Heart right ventricle (tissue), 16 donors: ENCODE measurements around the gene CORO2A. TPM values are rescaled to one million over a fixed set of nuclear protein-coding genes. Genes with fewer than 3 reads are reported as not detected.

Source experiments
- ATAC-seq, 8 donors: fragments of 200-7000 bp; cut with Tn5 transposase; one replicate each; pipeline ENCODE4 v1.9.1; 2020; ENCODE audit warnings: mild to moderate bottlenecking in 8 of 8, moderate library complexity in 8 of 8, moderate number of reproducible peaks in 1 of 8
- DNase-seq, 2 donors: peaks; one replicate each; pipeline ENCODE4 v3.0.0-alpha.2; 2020
- H3K27ac ChIP-seq, 10 donors: fragments of 200-600 bp; sonication (generic) in 2 of 10; one replicate each; pipeline versions ENCODE4 v1.5.0 to v1.8.0; 2020 to 2022; ENCODE audit warnings: mild to moderate bottlenecking in 3 of 10
- H3K27me3 ChIP-seq, 7 donors: fragments of 200-600 bp; one replicate each; pipeline ENCODE4 v1.8.0; 2021 to 2022; ENCODE audit warnings: mild to moderate bottlenecking in 2 of 7
- H3K36me3 ChIP-seq, 9 donors: fragments of 200-600 bp; sonication (generic) in 1 of 9; one replicate each; pipeline versions ENCODE4 v1.5.0 to v1.8.0; 2020 to 2022; ENCODE audit warnings: mild to moderate bottlenecking in 2 of 9
- H3K4me1 ChIP-seq, 9 donors: fragments of 200-600 bp; sonication (generic) in 1 of 9; one replicate each; pipeline versions ENCODE4 v1.5.0 to v1.8.0; 2020 to 2022; ENCODE audit warnings: mild to moderate bottlenecking in 4 of 9
- H3K4me3 ChIP-seq, 10 donors: fragments of 200-600 bp; sonication (generic) in 2 of 10; one replicate each; pipeline versions ENCODE4 v1.5.0 to v1.8.0; 2020 to 2022; ENCODE audit warnings: mild to moderate bottlenecking in 7 of 10, moderate library complexity in 2 of 10
- H3K9me3 ChIP-seq, 11 donors: fragments of 200-600 bp in 10 of 11; sonication (generic) in 2 of 11; one replicate each; pipeline versions ENCODE4 v1.5.0 to v1.8.0; 2013 to 2022; ENCODE audit warnings: mild to moderate bottlenecking in 2 of 11, control low read depth in 1 of 11, moderate library complexity in 1 of 11
- WGBS, 2 donors: extraction: QIAGEN DNeasy Blood & Tissue Kit; methylation state at CpG; one replicate each; pipeline ENCODE4 v1.1.7; 2013; ENCODE audit warnings: inconsistent platforms in 1 of 2; 5-methylcytosine and 5-hydroxymethylcytosine counted together
- intact Hi-C, 10 donors: fragments of 100-400 bp; cut with DNase I; formaldehyde crosslinking; loops; one replicate each; pipeline versions ENCODE4 v1.11.1 to v1.14.2; 2022
- polyA plus RNA-seq, 2 donors: library from polyadenylated mRNA; stranded (reverse); fragments of 200-250 nt; gene quantifications; one replicate each; pipeline ENCODE4 v1.2.3, GENCODE V29; 2013
- total RNA-seq, 10 donors: library from RNA; stranded (reverse); fragmentation: NEBNext Ultra II Directional in 3 of 10; extraction: Animal tissue kit (Norgen Biotek cat#: 25700) in 3 of 10; gene quantifications; one replicate each; pipeline versions ENCODE4 v1.2.1 to v1.2.4, GENCODE V29; 2021 to 2023
- TF ChIP-seq, protein P1 (sequence below), 9 donors: fragments of 200-600 bp; sonication (generic) in 2 of 9; IDR thresholded peaks; one replicate each; pipeline versions ENCODE4 v1.5.0 to v1.8.0; 2021 to 2022; ENCODE audit warnings: antibody characterized with exemption in 9 of 9, mild to moderate bottlenecking in 5 of 9, moderate library complexity in 1 of 9
- donor health status: Arrhythmogenic right ventricular cardiomyopathy.
- donor health status: ischemic (EF 13 %, LVEDD 7.1; RV severe dilation, severe dysfunction).
- donor health status: healthy with polysubstance abuse.
- donor health status: DM: no; HTN: yes; CAD: no.
- donor health status: DM: no; HTN: no; CAD: no.
- donor health status: ischemic (EF 25% LVEDD 6.9; RV normal size, moderate dysfunction).
- donor health status: ischemic (EF 25% LVEDD 5.7; RV mildly dilated, moderate dysfunction).
- donor health status: healthy.
- donor health status: DM: yes; HTN: yes; CAD: no.
- donor health status: Ischemic cardiomyopathy.
- donor health status: ischemic (EF 35%, LVEDD 5.7; RV mildly dilated, moderate dysfunction).
- donor health status: nonischemic (EF 11% LVEDD 7.7; RV severe dilation, severe dysfunction).
- donor health status: DM: yes; HTN: yes; CAD: no.
- donor health status: PGD.
- donor health status: ischemic (EF 29% LVEDD 5.4; RV normal size, mild dysfunction).
- donor health status: nonischemic (EF 23%, LVEDD 6.1; RV moderate dilation, normal function).

Gene CORO2A
- total and polyA plus RNA-seq, 12 donors, result 0.06 to 0.90 (median 0.23) TPM

GRCh38 chr9:98159790-98160189 lies 32.6 kb downstream of the CORO2A start:
- DNase-seq, result no peak
- 53 to 69% methylated on average over 6 of the region's 6 CpGs for WGBS, 2 donors
- Histone ChIP-seq H3K4me3 (no peak overlapping the region), H3K9me3 (no peaks in the 10 kb centered on the region), H3K4me1 (no peaks in the 10 kb centered on the region), H3K36me3 (no peaks in the 10 kb centered on the region), H3K27ac (no peak overlapping the region), H3K27me3 (no peaks in the 10 kb centered on the region)
- no peak for ATAC-seq
- TF ChIP-seq, protein P1, sequence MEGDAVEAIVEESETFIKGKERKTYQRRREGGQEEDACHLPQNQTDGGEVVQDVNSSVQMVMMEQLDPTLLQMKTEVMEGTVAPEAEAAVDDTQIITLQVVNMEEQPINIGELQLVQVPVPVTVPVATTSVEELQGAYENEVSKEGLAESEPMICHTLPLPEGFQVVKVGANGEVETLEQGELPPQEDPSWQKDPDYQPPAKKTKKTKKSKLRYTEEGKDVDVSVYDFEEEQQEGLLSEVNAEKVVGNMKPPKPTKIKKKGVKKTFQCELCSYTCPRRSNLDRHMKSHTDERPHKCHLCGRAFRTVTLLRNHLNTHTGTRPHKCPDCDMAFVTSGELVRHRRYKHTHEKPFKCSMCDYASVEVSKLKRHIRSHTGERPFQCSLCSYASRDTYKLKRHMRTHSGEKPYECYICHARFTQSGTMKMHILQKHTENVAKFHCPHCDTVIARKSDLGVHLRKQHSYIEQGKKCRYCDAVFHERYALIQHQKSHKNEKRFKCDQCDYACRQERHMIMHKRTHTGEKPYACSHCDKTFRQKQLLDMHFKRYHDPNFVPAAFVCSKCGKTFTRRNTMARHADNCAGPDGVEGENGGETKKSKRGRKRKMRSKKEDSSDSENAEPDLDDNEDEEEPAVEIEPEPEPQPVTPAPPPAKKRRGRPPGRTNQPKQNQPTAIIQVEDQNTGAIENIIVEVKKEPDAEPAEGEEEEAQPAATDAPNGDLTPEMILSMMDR (IDR thresholded peaks at IDR 0.05), result no peak
- intact Hi-C loops, result loop anchor here in 1 of 10 donors (10.0 kb wide), 1 partner anchor 65 kb away; no protein-coding TSS in a partner anchor

DNA sequence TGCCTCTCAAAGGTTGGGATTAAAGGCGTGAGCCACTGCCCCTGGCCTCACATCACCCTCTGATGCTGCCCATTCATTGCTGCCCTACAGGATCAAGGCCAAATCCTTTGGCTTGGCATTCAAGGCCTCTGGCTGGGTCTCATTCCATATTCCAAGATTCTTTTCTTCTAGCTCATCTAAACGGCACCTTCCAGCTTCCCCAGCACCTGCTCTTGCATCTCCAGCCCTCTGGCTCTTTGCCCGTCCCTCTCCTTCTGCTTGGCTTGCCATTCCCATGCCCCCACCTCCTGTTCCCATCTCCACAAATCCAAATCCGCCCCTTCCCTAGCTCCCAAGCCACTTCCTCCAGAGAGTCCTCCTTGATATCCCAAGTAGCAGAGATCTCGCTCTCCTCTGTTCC lies 33.1 kb downstream of the CORO2A start:
- intact Hi-C loops, result loop anchor here in 1 of 10 donors (10.0 kb wide), 1 partner anchor 64 kb away; no protein-coding TSS in a partner anchor

DNA sequence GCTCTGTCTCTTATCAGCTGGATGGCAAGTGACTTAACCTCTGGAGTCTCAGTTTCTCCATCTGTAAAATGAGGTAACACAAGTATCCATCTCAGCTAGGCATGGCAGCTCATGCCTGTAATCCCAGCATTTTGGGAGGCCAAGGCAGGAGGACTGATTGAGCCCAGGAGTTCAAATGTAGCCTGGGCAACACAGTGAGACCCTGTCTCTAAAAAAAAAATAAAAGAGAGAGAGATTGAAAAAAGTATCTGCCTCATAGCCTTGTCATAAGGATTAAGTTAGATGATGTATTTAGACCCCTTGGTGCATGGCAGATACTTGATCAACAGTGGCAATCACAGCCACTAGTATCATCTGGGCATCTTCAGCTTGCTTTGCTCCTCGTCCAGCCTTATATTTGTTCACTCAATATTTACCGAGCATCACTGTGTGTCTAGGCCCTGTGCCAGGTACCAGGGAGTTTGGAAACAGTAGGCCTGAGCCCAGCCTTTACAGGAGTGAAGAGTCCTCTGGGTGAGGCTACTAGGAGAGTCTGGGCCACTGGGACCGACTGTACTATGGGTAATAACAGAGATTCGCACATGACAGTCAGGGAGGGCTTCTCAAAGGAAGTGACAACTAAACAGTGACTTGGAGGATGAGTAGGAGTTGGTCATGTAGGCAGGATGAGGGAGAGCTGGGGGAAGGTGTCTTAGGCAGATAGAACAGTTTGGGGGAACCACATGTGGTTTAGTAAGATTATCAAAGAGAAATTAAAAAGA lies 34.2 kb downstream of the CORO2A start:
- Histone ChIP-seq H3K4me1 (no peaks in the 10 kb centered on the region), H3K4me3 (no peak overlapping the region), H3K27me3 (no peaks in the 10 kb centered on the region), H3K27ac (no peak overlapping the region), H3K9me3 (no peaks in the 10 kb centered on the region), H3K36me3 (no peaks in the 10 kb centered on the region)
- TF ChIP-seq, protein P1 (IDR thresholded peaks at IDR 0.05), result no peak
- DNase-seq (no peak), ATAC-seq (no peak)
- intact Hi-C loops, result loop anchor here in 1 of 10 donors (10.0 kb wide), 1 partner anchor 63 kb away; no protein-coding TSS in a partner anchor
- WGBS, 2 donors, result 80 to 84% methylated on average over 4 of the region's 4 CpGs

More for the DNA sequence above, 33.1 kb downstream of the CORO2A start:
- Histone ChIP-seq H3K27ac (no peak overlapping the region), H3K9me3 (no peaks in the 10 kb centered on the region), H3K27me3 (no peaks in the 10 kb centered on the region), H3K4me1 (no peaks in the 10 kb centered on the region), H3K36me3 (no peaks in the 10 kb centered on the region), H3K4me3 (no peak overlapping the region)
- ATAC-seq (no peak), DNase-seq (no peak)
- WGBS, 2 donors, result 92 to 95% methylated on average over 5 of the region's 5 CpGs
- TF ChIP-seq, protein P1 (IDR thresholded peaks at IDR 0.05), result no peak

GRCh38 chr9:98157372-98157771 lies 35.1 kb downstream of the CORO2A start:
- Histone ChIP-seq H3K4me3 (no peak overlapping the region), H3K9me3 (no peaks in the 10 kb centered on the region), H3K4me1 (no peaks in the 10 kb centered on the region), H3K27me3 (no peaks in the 10 kb centered on the region), H3K36me3 (no peaks in the 10 kb centered on the region), H3K27ac (no peak overlapping the region)
- TF ChIP-seq, protein P1 (IDR thresholded peaks at IDR 0.05), result no peak
- intact Hi-C loops, result loop anchor here in 1 of 10 donors (10.0 kb wide), 1 partner anchor 63 kb away; no protein-coding TSS in a partner anchor
- DNase-seq, result no peak
- WGBS, 2 donors, result 93 to 94% methylated on average over 10 of the region's 10 CpGs
- ATAC-seq, result no peak
